Adrenal gland (tissue), 5 donors: ENCODE results near the gene SRCIN1.

ENCODE experiments used
- CTCF ChIP-seq, 6 experiments: fragments of 450-650 bp in 4 of 6; fragments of 200-600 bp in 2 of 6; sonication (generic) in 1 of 6; IDR thresholded peaks; 1 replicate in 5 of 6; 2 replicates in 1 of 6; pipeline versions ENCODE4 v1.5.1 to v1.8.0; 2016 to 2021; ENCODE audit warnings: antibody characterized with exemption in 6 of 6, mild to moderate bottlenecking in 2 of 6, moderate library complexity in 1 of 6
- POLR2A ChIP-seq, 2 donors: fragments of 450-650 bp; IDR thresholded peaks; one replicate each; pipeline ENCODE4 v1.6.1; 2017; ENCODE audit warnings: antibody characterized with exemption in 2 of 2, mild to moderate bottlenecking in 2 of 2, moderate library complexity in 1 of 2
- donor health status: DM: no; HTN: no; CAD: no.

- no peak for TF ChIP-seq CTCF (IDR thresholded peaks at IDR 0.05)
- TF ChIP-seq POLR2A (IDR thresholded peaks at IDR 0.05): no peak
These were observed 5.5 kb upstream of the SRCIN1 start for GRCh38 chr17:38611070-38611786.
